Coronary artery (tissue), 2 donors: ENCODE results near the gene DERL3.

ENCODE experiments used
- DNase-seq: peaks from one replicate; pipeline ENCODE4 v3.0.0-alpha.2; 2017; ENCODE audit warnings: low spot score
- H3K27ac ChIP-seq, 2 donors: fragments of 200-600 bp; sonication (generic); one replicate each; pipeline ENCODE4 v1.5.1; 2016 to 2019
- H3K4me3 ChIP-seq: fragments of 200-600 bp; sonication (generic); 2 replicates; pipeline ENCODE4 v1.5.1; 2016; ENCODE audit warnings: mild to moderate bottlenecking, moderate library complexity
- CTCF ChIP-seq: fragments of 200-600 bp; sonication (generic); IDR thresholded peaks from one replicate; pipeline ENCODE4 v1.5.1; 2019; ENCODE audit warnings: antibody characterized with exemption

DERL3 gene

GRCh38 chr22:23838681-23839468 lies at the start of gene DERL3:
TSS of gene DERL3 (minus strand) at chr22:23839006. CDS start at chr22:23838987, 19 bp downstream.
- DNase-seq: peak; percentile 97
- Histone ChIP-seq H3K27ac (peak within 1 kb of the TSS in 1 of 2 donors; percentile 53), H3K4me3 (peak within 1 kb of the TSS; percentile 79)
- no peak for TF ChIP-seq CTCF

GRCh38 chr22:23884140-23884539 lies 45.3 kb upstream of the DERL3 start:
- TF ChIP-seq CTCF: no peak
- no peak overlapping the region for H3K27ac ChIP-seq
- DNase-seq: no peak
- no peak overlapping the region for H3K4me3 ChIP-seq

- TF ChIP-seq CTCF: no peak
- H3K27ac ChIP-seq: no peak overlapping the region
- no peak overlapping the region for H3K4me3 ChIP-seq
- no peak for DNase-seq
Observed at GRCh38 chr22:23883658-23884057, 44.9 kb upstream of the DERL3 start.

GRCh38 chr22:23882370-23882769 lies 43.6 kb upstream of the DERL3 start:
- DNase-seq: no peak
- Histone ChIP-seq H3K4me3 (no peak overlapping the region), H3K27ac (no peak overlapping the region)
- no peak for TF ChIP-seq CTCF

GRCh38 chr22:23878219-23878618 lies 39.4 kb upstream of the DERL3 start:
- Histone ChIP-seq H3K27ac (no peak overlapping the region), H3K4me3 (no peak overlapping the region)
- no peak for DNase-seq
- TF ChIP-seq CTCF: no peak

GRCh38 chr22:23877566-23877965 lies 38.8 kb upstream of the DERL3 start:
- TF ChIP-seq CTCF: no peak
- H3K27ac ChIP-seq: no peak overlapping the region
- DNase-seq: no peak
- no peak overlapping the region for H3K4me3 ChIP-seq

- no peak for DNase-seq
Observed at GRCh38 chr22:23875801-23876200, 37.0 kb upstream of the DERL3 start.

More at GRCh38 chr22:23875801-23876200, 37.0 kb upstream of the DERL3 start:
- Histone ChIP-seq H3K27ac (no peak overlapping the region), H3K4me3 (no peak overlapping the region)
- no peak for TF ChIP-seq CTCF
